Smooth muscle cell (in vitro differentiated cells): ENCODE results near the gene PGP. TPM values are rescaled to one million over a fixed set of nuclear protein-coding genes. Genes with fewer than 3 reads are reported as not detected.
"Not testable (repeated sequence)": the region's sequence is repeated elsewhere in the genome, so short reads cannot be mapped to it uniquely, and the experiment has no call there.

Experiments used
- DNase-seq: peaks from one replicate; lab custom pipeline; 2025; ENCODE audit not compliant: unreplicated experiment; lab: John Stamatoyannopoulos, UW
- H2AFZ ChIP-seq: fragments of 200-600 bp; sonication (generic); 2 replicates; pipeline ENCODE4 v1.6.0; 2016; ENCODE audit warnings: antibody characterized with exemption, low read depth, mild to moderate bottlenecking
- H3F3A ChIP-seq: fragments of 200-600 bp; sonication (generic); 2 replicates; pipeline ENCODE4 v1.6.0; 2017; ENCODE audit warnings: antibody characterized with exemption, low read depth
- H3K27ac ChIP-seq: fragments of 200-600 bp; sonication (generic); 2 replicates; pipeline ENCODE4 v1.5.1; 2016; ENCODE audit warnings: low read depth, mild to moderate bottlenecking
- H3K27me3 ChIP-seq: fragments of 200-600 bp; sonication (generic); 2 replicates; pipeline ENCODE4 v1.6.1; 2016; ENCODE audit warnings: low read depth, mild to moderate bottlenecking
- H3K36me3 ChIP-seq: fragments of 200-600 bp; sonication (generic); 2 replicates; pipeline ENCODE4 v1.5.1; 2016; ENCODE audit warnings: low read depth
- H3K4me1 ChIP-seq: fragments of 200-600 bp; sonication (generic); 2 replicates; pipeline ENCODE4 v1.5.1; 2016; ENCODE audit warnings: low read depth
- H3K4me2 ChIP-seq: fragments of 200-600 bp; sonication (generic); 2 replicates; pipeline ENCODE4 v1.6.0; 2016; ENCODE audit warnings: mild to moderate bottlenecking
- H3K4me3 ChIP-seq: fragments of 200-600 bp; sonication (generic); 2 replicates; pipeline ENCODE4 v1.5.1; 2016; ENCODE audit warnings: mild to moderate bottlenecking
- H3K79me2 ChIP-seq: fragments of 200-600 bp; sonication (generic); 2 replicates; pipeline ENCODE4 v1.6.0; 2016; ENCODE audit warnings: low read depth, mild to moderate bottlenecking
- H3K9ac ChIP-seq: fragments of 200-600 bp; sonication (generic); 2 replicates; pipeline ENCODE4 v1.6.0; 2016; ENCODE audit warnings: low read depth
- H3K9me3 ChIP-seq: fragments of 200-600 bp; sonication (generic); replicated peaks from 2 replicates; pipeline ENCODE4 v1.5.1; 2016; ENCODE audit warnings: low read depth
- H4K20me1 ChIP-seq: fragments of 200-600 bp; sonication (generic); 2 replicates; pipeline ENCODE4 v1.6.0; 2016; ENCODE audit warnings: low read depth
- WGBS: methylation state at CpG from one replicate; pipeline ENCODE4 v1.1.7; 2016; ENCODE audit warnings: low lambda C conversion rate; 5-methylcytosine and 5-hydroxymethylcytosine counted together
- polyA plus RNA-seq: library from polyadenylated mRNA; unstranded; fragments of >200 nt; fragmentation: Nextera tagmentation; extraction: Ambion mirVana; gene quantifications from 2 replicates; pipeline ENCODE4 v1.2.1, GENCODE V29; 2016
- total RNA-seq: library from RNA; depleted of rRNA; stranded (reverse); fragments of >200 nt; gene quantifications from 2 replicates; pipeline ENCODE4 v1.2.3, GENCODE V29; 2014
- TF ChIP-seq, protein P1 (sequence below): fragments of 200-600 bp; sonication (generic); IDR thresholded peaks from 2 replicates; pipeline ENCODE4 v1.5.1; 2017; ENCODE audit warnings: borderline replicate concordance, mild to moderate bottlenecking, antibody characterized with exemption; ENCODE audit not compliant: insufficient read depth, poor library complexity, severe bottlenecking

The PGP gene
- total and polyA plus RNA-seq, 2 experiments from 2014 or later = 21.6 to 30.1 TPM

DNA sequence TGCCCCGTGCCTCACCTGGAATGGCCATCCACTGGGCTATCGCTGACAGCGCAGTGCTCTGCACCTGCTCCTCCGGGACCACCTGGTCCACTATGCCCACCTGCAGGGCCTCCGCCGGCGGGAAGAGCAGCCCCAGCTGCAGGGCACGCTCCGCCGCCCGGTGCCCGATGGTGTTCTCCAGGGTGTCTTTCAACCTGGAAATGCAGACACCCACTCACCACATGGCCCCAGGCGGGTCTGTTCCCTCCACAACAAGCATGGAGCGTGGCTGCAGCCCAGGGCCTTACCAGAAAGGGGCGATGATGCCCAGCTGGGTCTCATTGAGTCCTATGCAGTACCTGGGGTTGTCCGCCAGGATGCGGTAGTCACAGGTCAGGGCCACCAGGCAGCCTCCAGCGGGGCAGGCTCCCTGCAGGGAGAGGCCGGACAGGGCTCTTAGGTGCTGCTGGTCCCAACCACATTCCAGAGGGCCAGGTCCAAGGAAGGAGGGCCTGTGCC is 28.4 kb upstream of the PGP start:
- H4K20me1 ChIP-seq = no peaks in the 10 kb centered on the region
- DNase-seq = no peak
- H3K27me3 ChIP-seq = peaks cover 2% of the 10 kb centered on the region
- no peak overlapping the region for H3K9ac ChIP-seq
- H3K9me3 ChIP-seq = no peaks in the 10 kb centered on the region
- H3K36me3 ChIP-seq = no peaks in the 10 kb centered on the region
- no peak overlapping the region for H2AFZ ChIP-seq
- no peaks in the 10 kb centered on the region for H3K4me1 ChIP-seq
- H3K79me2 ChIP-seq = peaks cover 9% of the 10 kb centered on the region
- WGBS = 97% methylated on average over 19 of the region's 19 CpGs
- no peak overlapping the region for H3K27ac ChIP-seq
- H3K4me2 ChIP-seq = no peak overlapping the region
- peaks cover 7% of the 10 kb centered on the region for H3F3A ChIP-seq
- H3K4me3 ChIP-seq = no peak overlapping the region
- TF ChIP-seq, protein P1, sequence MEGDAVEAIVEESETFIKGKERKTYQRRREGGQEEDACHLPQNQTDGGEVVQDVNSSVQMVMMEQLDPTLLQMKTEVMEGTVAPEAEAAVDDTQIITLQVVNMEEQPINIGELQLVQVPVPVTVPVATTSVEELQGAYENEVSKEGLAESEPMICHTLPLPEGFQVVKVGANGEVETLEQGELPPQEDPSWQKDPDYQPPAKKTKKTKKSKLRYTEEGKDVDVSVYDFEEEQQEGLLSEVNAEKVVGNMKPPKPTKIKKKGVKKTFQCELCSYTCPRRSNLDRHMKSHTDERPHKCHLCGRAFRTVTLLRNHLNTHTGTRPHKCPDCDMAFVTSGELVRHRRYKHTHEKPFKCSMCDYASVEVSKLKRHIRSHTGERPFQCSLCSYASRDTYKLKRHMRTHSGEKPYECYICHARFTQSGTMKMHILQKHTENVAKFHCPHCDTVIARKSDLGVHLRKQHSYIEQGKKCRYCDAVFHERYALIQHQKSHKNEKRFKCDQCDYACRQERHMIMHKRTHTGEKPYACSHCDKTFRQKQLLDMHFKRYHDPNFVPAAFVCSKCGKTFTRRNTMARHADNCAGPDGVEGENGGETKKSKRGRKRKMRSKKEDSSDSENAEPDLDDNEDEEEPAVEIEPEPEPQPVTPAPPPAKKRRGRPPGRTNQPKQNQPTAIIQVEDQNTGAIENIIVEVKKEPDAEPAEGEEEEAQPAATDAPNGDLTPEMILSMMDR = no peak

DNA sequence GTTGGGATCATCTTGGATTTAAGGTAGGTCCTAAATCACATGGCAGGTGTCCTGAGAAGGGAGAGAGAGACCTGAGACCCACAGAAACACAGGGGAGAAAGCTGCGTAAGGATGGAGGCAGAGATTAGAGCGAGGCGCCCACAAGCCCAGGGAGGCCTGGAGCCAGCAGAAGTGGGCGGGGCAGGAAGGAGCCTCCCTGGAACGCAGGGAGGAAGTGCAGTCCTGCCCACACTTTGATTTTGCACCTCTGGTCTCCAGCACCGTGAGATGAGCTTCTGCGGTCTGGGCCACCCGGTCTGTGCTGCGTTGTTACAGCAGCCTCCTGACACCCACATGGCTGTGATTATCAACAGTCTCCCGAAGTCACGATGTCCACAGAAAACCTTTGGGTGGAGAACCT is 28.0 kb upstream of the PGP start:
- no peak overlapping the region for H3K4me2 ChIP-seq
- H2AFZ ChIP-seq = no peak overlapping the region
- H3K36me3 ChIP-seq = no peaks in the 10 kb centered on the region
- H3K4me3 ChIP-seq = no peak overlapping the region
- peaks cover 4% of the 10 kb centered on the region for H3K79me2 ChIP-seq
- H4K20me1 ChIP-seq = peaks cover 4% of the 10 kb centered on the region
- no peaks in the 10 kb centered on the region for H3K9me3 ChIP-seq
- TF ChIP-seq, protein P1 = no peak
- H3K4me1 ChIP-seq = peaks cover 2% of the 10 kb centered on the region
- no peak for DNase-seq
- H3K27me3 ChIP-seq = peaks cover 7% of the 10 kb centered on the region
- H3K27ac ChIP-seq = no peak overlapping the region
- H3K9ac ChIP-seq = no peak overlapping the region
- H3F3A ChIP-seq = peaks cover 7% of the 10 kb centered on the region
- 96% methylated on average over 11 of the region's 11 CpGs for WGBS

DNA sequence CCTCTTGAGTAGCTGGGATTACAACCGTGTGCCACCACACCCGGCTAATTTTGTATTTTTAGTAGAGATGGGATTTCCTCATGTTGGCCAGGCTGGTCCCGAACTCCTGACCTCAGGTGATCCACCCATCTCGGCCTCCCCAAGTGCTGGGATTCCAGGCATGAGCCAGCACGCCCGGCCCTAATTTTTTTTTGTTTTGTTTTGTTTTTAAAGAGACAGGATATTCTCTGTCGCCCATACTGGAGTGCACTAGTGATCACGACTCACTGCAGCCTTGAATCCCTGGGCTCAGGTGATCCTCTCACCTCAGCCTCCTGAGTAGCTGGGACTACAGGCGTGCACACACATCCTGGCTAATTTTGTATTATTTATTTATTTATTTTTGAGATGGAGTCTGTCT is 25.7 kb upstream of the PGP start:
- not testable (repeated sequence) for H3F3A ChIP-seq, DNase-seq, H3K27ac ChIP-seq, H3K4me3 ChIP-seq, H3K9me3 ChIP-seq, H2AFZ ChIP-seq, H3K79me2 ChIP-seq, H3K9ac ChIP-seq, H3K36me3 ChIP-seq, H3K4me2 ChIP-seq
- Histone ChIP-seq H3K27me3 (peaks cover 23% of the 10 kb centered on the region), H3K4me1 (peaks cover 17% of the 10 kb centered on the region), H4K20me1 (peaks cover 21% of the 10 kb centered on the region)
- 95% methylated on average over 9 of the region's 9 CpGs for WGBS

DNA sequence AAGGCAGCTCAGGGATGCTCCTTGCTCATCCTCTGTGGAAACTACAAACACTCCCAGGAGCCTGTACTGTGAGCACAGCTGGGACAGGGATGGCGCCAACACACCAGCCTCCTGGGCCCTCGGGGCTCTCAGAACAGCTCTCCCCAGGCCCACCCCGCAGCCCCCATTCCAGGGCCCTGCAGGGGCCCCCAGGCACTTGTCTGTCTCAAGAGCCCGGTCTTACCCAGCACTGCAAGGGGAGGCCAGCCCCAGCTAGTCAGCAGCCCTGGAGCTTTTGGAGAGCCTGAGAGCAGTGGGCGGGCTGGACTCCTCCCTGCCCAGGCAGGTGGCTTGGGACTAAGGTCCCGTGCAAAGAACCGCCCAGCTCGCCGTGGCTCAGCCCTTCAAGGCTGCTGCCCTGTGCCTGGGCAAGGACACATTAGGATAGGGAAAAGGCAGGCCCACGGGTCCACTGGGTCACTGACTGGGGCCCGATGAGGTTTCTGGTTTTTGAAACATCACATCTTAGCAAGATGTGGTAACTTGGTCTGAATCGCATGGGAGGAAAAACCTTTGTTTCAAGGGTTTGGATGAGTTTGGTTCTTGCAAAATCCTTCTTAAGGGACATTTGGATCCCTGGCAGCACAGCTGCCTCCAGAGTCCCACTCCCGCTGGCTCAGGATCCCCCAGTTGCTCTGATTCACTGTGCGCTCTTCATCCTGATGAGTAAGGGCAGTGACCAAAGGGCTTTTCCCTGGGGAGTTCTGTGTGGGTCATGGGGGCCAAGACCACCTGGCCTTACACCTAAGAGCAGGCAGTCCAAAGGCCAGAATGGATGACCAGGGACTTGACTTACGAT is 24.4 kb upstream of the PGP start:
- no peak overlapping the region for H3K4me2 ChIP-seq
- no peaks in the 10 kb centered on the region for H3K79me2 ChIP-seq
- peaks cover 7% of the 10 kb centered on the region for H3F3A ChIP-seq
- H4K20me1 ChIP-seq = peaks cover 32% of the 10 kb centered on the region
- no peak for DNase-seq
- H3K27me3 ChIP-seq = peaks cover 23% of the 10 kb centered on the region
- H3K9ac ChIP-seq = no peak overlapping the region
- no peak overlapping the region for H3K4me3 ChIP-seq
- H3K9me3 ChIP-seq = no peaks in the 10 kb centered on the region
- no peak overlapping the region for H3K27ac ChIP-seq
- H3K36me3 ChIP-seq = no peaks in the 10 kb centered on the region
- peaks cover 17% of the 10 kb centered on the region for H3K4me1 ChIP-seq
- H2AFZ ChIP-seq = no peak overlapping the region
- TF ChIP-seq, protein P1 = no peak
- 72% methylated on average over 15 of the region's 15 CpGs for WGBS
